A673 (cell line): ENCODE results near the gene IFNLR1.

Experiments
- CTCF ChIP-seq: fragments of 300-800, 200-600 bp; sonication (generic); conservative IDR thresholded peaks from 2 replicates; pipeline ENCODE4 v1.5.1; 2017; ENCODE audit warnings: low read depth, mild to moderate bottlenecking, antibody characterized with exemption, low read length, moderate library complexity, mixed read lengths
- EZH2 ChIP-seq: fragments of 200-600 bp; sonication (generic); IDR thresholded peaks from 2 replicates; pipeline ENCODE4 v1.6.1; 2017; ENCODE audit warnings: borderline replicate concordance, low read depth, mild to moderate bottlenecking, mixed read lengths, antibody characterized with exemption, low read length; ENCODE audit not compliant: poor library complexity, severe bottlenecking

DNA sequence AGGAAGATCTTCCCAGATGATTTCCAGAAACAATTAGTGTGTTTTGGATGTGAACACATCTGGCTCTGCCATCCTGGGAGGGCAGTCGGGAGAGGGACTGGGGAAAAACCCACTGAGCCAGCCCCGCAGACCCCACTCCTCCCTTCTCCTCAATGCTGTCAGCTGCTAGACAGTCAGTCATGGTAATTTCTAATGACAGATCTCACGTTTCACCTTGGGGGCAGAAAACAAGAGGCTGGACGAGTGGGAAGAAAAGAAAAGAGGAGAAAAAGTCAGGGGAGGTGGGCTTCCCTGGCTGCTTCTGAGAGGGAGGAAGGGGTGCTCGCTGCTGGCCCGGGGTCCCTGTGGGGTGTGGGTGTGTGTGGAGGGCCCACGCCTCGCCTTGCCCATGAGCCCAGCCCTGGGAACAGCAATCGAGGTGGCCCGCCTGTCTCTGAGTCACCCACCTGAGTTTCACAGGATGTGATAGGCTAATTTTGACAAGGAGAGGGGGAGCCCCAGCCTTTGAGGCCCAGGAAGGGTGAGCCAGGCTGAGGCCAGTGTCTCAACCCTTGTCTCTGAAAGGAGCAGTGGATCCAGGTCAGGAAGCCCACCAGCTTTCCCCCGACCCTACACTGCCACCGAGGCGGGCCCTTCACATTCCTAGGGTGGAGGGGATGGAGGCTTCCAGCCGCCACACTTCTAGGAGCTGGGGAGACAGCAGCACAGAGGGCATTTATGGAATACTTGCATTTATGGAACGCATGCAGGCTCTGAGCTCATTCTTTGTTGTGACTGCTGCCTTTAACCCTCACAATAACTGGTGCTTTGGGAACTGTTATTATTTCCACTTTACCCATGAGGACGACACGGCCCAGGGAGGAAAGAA, 49.1 kb upstream of the IFNLR1 start:
- TF ChIP-seq CTCF (no peak), EZH2 (no peak)
